Ishikawa (cell line): ENCODE measurements around the gene ITIH5.

Experiments
- CEBPB ChIP-seq: IDR thresholded peaks from 2 replicates; pipeline ENCODE4 v1.6.1; 2012
- CREB1 ChIP-seq: IDR thresholded peaks from 2 replicates; pipeline ENCODE4 v1.6.1; 2012; ENCODE audit warnings: low read depth
- EGR1 ChIP-seq: IDR thresholded peaks from 2 replicates; pipeline ENCODE4 v1.6.1; 2012
- EP300 ChIP-seq: IDR thresholded peaks from 2 replicates; pipeline ENCODE4 v1.6.1; 2012; ENCODE audit warnings: borderline replicate concordance
- FOXM1 ChIP-seq: IDR thresholded peaks from 2 replicates; pipeline ENCODE4 v1.6.1; 2012; ENCODE audit warnings: low read depth, borderline replicate concordance
- NFIC ChIP-seq: IDR thresholded peaks from 2 replicates; pipeline ENCODE4 v1.6.1; 2012
- RAD21 ChIP-seq: IDR thresholded peaks from 2 replicates; pipeline ENCODE4 v1.6.1; 2012; ENCODE audit warnings: low read depth
- TAF1 ChIP-seq: IDR thresholded peaks from 2 replicates; pipeline ENCODE4 v1.6.1; 2012; ENCODE audit warnings: low read depth, mild to moderate bottlenecking
- TCF12 ChIP-seq: IDR thresholded peaks from 2 replicates; pipeline ENCODE4 v1.6.1; 2012; ENCODE audit warnings: low read depth
- TEAD4 ChIP-seq: IDR thresholded peaks from 2 replicates; pipeline ENCODE4 v1.6.1; 2012
- YY1 ChIP-seq: IDR thresholded peaks from 2 replicates; pipeline ENCODE4 v1.6.1; 2012; ENCODE audit warnings: low read depth
- ZBTB7A ChIP-seq: IDR thresholded peaks from 2 replicates; pipeline ENCODE4 v1.6.1; 2012; ENCODE audit warnings: low read depth
- TF ChIP-seq, protein P1 (sequence below): IDR thresholded peaks from 2 replicates; pipeline ENCODE4 v1.6.1; 2012
- TF ChIP-seq, protein P2 (sequence below): IDR thresholded peaks from 2 replicates; pipeline ENCODE4 v1.6.1; 2012; ENCODE audit warnings: low read depth, mild to moderate bottlenecking

DNA sequence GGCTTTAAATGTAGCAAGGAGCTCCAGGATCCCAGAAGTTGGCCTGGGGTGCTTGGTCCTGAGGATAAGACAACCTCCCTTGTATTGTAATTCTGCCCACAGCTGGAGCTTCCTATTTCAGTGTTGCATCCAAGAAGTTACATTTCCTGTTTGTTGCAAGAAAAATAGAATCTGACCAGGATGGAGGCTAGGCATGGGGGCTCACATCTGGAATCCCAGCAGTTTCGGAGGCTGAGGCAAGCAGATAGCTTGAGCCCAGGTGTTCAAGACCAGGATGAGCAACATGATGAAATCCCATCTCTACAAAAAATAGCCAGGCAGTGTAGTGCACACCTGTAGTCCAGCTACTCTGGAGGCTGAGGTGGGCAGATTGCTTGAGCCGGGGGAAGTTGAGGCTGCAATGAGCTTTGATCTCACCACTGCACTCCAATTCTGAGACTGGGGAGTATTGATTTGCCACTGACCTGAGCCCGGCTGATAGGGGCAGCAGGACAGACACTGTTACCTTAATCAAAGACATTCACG is 35.6 kb upstream of the ITIH5 start:
- TF ChIP-seq FOXM1 (no peak), RAD21 (no peak), EGR1 (no peak), TAF1 (no peak), YY1 (no peak), TEAD4 (no peak), EP300 (no peak), CREB1 (no peak), NFIC (no peak), ZBTB7A (no peak), CEBPB (no peak), TCF12 (no peak)
- TF ChIP-seq, protein P1, sequence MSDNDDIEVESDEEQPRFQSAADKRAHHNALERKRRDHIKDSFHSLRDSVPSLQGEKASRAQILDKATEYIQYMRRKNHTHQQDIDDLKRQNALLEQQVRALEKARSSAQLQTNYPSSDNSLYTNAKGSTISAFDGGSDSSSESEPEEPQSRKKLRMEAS: no peak
- TF ChIP-seq, protein P2, sequence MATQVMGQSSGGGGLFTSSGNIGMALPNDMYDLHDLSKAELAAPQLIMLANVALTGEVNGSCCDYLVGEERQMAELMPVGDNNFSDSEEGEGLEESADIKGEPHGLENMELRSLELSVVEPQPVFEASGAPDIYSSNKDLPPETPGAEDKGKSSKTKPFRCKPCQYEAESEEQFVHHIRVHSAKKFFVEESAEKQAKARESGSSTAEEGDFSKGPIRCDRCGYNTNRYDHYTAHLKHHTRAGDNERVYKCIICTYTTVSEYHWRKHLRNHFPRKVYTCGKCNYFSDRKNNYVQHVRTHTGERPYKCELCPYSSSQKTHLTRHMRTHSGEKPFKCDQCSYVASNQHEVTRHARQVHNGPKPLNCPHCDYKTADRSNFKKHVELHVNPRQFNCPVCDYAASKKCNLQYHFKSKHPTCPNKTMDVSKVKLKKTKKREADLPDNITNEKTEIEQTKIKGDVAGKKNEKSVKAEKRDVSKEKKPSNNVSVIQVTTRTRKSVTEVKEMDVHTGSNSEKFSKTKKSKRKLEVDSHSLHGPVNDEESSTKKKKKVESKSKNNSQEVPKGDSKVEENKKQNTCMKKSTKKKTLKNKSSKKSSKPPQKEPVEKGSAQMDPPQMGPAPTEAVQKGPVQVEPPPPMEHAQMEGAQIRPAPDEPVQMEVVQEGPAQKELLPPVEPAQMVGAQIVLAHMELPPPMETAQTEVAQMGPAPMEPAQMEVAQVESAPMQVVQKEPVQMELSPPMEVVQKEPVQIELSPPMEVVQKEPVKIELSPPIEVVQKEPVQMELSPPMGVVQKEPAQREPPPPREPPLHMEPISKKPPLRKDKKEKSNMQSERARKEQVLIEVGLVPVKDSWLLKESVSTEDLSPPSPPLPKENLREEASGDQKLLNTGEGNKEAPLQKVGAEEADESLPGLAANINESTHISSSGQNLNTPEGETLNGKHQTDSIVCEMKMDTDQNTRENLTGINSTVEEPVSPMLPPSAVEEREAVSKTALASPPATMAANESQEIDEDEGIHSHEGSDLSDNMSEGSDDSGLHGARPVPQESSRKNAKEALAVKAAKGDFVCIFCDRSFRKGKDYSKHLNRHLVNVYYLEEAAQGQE: no peak
